ENCODE results near the gene CDCA5.

Gene CDCA5

GRCh38 chr11:65060913-65061408 lies 22.9 kb downstream of the CDCA5 start:
- no peak for TF ChIP-seq POLR2A (IDR thresholded peaks at IDR 0.05; ENCODE audit: low read depth, low read length)
- no peak for FAIRE-seq
- no peak for DNase-seq (ENCODE audit: insufficient read length, low spot score)

DNA sequence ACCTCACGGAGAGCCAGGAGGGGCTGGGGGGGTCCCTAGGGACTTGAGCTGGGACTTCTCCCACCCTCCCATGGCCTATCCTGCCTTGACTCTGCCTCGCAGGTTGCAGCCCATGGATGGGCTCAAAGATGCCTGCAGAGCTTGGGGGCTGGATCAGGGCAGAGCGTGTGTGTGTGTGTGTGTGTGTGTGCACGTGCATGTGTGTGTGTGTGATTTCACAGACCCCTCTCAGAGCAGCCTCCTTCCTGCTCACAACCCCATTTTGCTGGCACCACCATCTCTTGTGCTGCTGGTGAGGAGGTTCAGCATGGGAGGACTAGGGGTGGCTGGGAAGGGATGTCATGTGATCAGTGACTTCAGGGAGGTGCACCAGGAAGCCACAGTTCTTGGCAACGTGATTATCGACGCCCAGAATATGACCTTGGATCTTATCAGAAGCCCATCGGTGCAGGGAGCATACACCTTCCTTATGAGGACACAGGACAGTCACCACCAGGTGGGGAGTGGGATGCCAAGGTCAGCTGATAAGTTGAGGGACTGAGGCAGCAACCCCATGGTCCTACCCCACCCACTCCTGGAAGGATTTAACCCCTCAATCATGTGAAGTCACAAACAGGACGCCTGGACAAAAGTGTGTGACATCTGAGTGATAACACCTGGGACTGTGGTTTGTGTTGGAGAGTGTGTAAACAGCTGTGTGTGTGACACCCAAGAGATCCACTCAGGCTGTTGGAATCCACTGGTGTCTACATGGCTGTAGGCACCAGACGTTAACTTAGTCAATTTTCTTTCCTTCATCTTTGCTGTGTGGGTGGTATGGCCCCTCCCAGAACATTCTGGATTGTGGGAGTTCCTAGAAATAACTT lies 23.6 kb downstream of the CDCA5 start:
- TF ChIP-seq POLR2A (IDR thresholded peaks at IDR 0.05; ENCODE audit: low read depth, low read length) = no peak
- DNase-seq (ENCODE audit: insufficient read length, low spot score) = no peak
- FAIRE-seq = no peak

- FAIRE-seq (no peak), DNase-seq (ENCODE audit: insufficient read length, low spot score) (no peak)
- no peak for TF ChIP-seq POLR2A (IDR thresholded peaks at IDR 0.05; ENCODE audit: low read depth, low read length)
Measured at GRCh38 chr11:65059523-65059922, 24.3 kb downstream of the CDCA5 start.

DNA sequence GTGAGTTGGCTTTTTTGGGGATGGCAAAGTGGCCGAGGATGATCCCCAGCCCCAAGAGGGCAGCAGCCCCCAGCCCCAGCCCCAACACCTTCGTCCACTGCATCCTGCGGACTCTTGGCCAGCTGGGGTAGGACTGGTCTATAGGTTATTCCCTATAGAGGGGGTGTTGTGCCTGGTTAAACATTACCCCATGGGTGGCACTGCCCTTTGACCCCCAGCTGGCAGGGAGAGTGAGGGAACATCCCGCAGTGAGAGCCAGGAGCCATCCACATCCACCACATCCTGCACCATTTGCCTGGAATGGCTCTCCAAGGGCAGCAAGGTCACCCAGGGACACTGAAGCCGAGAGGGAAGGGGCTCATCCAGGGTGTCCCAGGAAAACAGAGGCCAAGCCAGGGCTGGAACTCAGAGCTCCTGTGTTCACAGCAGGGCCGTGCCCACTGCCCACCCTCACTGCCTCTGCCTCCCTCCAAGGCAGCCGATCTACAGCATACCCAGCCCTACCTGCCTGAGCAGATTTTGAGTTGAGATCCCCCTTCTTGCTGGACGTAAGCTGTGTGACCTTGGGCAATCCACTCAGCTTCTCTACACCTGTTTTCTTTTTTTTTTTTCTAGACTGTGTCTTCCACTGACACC lies 25.3 kb downstream of the CDCA5 start, which contains the start of gene NAALADL1:
Gene NAALADL1, minus strand, starts transcription at position 135 of the 636 bp plus-strand sequence. Its CDS starts 32 bp downstream, at position 103.
- no peak for DNase-seq (ENCODE audit: insufficient read length, low spot score)
- TF ChIP-seq POLR2A (IDR thresholded peaks at IDR 0.05; ENCODE audit: low read depth, low read length) = no peak
- FAIRE-seq = no peak

GRCh38 chr11:65058012-65058411 lies 25.8 kb downstream of the CDCA5 start:
- DNase-seq (ENCODE audit: insufficient read length, low spot score) (no peak), FAIRE-seq (no peak)
- TF ChIP-seq POLR2A (IDR thresholded peaks at IDR 0.05; ENCODE audit: low read depth, low read length) = no peak

DNA sequence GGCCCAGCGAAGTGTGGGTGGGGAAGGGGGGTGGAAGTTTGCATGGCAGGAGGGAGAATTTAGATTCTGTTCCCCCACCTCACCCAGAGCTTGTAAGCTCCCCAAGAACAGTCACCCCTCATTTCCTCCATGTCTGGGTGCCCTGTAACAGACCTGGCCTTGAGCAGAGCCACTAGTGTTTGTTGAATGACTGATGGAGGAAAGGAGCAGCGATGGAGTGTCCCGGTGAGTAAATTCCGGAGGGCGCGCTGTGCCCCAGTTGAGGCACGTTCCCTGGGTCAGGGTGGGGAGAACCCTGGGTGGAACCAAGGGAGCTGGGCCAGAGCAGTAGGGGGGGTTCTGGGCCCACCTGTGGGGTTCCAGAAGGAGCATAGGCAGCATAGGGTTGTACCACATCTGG lies 26.3 kb downstream of the CDCA5 start:
- no peak for TF ChIP-seq POLR2A (IDR thresholded peaks at IDR 0.05; ENCODE audit: low read depth, low read length)
- DNase-seq (ENCODE audit: insufficient read length, low spot score) (no peak), FAIRE-seq (no peak)

DNA sequence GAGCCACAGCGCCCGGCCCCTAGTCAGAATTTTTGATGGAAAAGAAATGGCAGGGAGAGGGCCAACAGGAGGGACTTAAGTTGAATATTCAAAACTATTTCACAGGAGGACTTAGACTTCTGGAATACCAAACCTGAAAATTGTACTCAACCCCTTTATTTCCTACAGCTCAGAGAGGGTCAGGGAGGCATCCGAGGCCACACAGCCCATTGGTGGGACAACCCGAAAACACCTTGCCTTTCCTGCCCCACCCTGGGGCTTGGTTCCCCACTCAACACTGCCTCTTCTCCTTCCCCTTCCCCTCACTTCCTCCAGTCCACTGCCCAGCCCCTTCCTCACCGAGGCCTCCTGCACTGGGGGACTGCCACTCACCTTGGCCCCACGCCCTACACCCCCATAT lies 26.8 kb downstream of the CDCA5 start:
- no peak for DNase-seq (ENCODE audit: insufficient read length, low spot score)
- no peak for FAIRE-seq
- no peak for TF ChIP-seq POLR2A (IDR thresholded peaks at IDR 0.05; ENCODE audit: low read depth, low read length)

GRCh38 chr11:65055538-65055937 lies 28.3 kb downstream of the CDCA5 start:
- FAIRE-seq (no peak), DNase-seq (ENCODE audit: insufficient read length, low spot score) (no peak)
- TF ChIP-seq POLR2A (IDR thresholded peaks at IDR 0.05; ENCODE audit: low read depth, low read length) = no peak

DNA sequence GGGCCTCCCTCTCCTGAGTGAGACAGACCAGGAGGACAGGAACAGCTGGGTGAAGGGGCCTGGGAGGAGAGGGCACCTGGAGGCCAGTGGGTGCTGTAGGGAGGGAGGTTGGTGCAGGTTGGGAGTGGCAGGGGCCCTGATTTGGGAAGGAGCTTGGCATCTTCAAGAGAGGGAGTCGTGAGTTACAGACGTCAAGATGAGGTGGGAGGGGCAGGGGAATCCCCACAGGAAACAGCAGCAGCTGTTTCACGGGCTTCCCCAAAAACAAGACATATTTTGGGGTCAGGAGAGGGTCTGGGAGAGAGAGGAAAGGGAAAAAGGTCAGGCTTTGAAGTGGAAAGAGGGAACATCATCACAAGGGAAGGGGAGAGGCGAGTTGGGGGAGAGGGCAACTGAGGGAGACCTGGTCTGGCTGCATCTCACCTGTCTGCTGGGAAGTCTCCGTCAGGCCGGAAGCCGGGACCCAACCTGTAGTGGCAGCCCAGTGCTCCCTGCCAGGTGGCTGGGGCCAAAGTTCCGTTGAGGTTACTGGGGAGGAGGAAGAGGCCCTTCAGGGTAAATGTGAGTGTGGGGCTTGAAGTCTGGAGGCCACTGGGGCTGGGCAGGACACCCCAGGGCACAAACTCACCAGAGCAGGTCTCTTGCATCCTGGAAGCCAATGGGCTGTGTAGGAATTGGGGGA lies 29.9 kb downstream of the CDCA5 start:
- no peak for TF ChIP-seq POLR2A (IDR thresholded peaks at IDR 0.05; ENCODE audit: low read depth, low read length)
- no peak for FAIRE-seq
- DNase-seq (ENCODE audit: insufficient read length, low spot score) = no peak

GRCh38 chr11:65051398-65051858 lies 32.4 kb downstream of the CDCA5 start:
- no peak for TF ChIP-seq POLR2A (IDR thresholded peaks at IDR 0.05; ENCODE audit: low read depth, low read length)
- DNase-seq (ENCODE audit: insufficient read length, low spot score) (no peak), FAIRE-seq (no peak)

GRCh38 chr11:65047581-65048422 lies 36.0 kb downstream of the CDCA5 start:
- no peak for DNase-seq (ENCODE audit: insufficient read length, low spot score)
- FAIRE-seq = no peak
- no peak for TF ChIP-seq POLR2A (IDR thresholded peaks at IDR 0.05; ENCODE audit: low read depth, low read length)

DNA sequence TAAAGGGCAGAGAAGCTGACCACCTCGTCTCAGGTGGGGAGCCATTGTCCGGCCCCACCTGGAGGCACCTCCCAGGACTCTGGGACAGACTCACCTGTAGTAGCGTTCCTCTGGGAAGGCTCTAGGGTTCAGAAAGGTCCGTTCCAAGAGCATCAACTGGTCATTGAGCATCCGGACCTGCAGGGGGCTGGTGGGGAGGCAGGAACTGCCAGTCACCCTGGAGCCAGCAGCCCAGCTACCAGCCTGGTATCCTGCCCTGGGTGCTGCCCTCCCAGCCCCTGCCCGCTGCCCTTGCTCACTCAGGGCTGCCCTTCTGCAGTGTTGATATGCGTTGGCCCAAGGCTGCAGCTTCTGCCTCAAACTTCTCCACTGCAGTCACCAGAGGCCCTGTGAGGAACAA lies 38.1 kb downstream of the CDCA5 start:
- no peak for TF ChIP-seq POLR2A (IDR thresholded peaks at IDR 0.05; ENCODE audit: low read depth, low read length)
- FAIRE-seq (no peak), DNase-seq (ENCODE audit: insufficient read length, low spot score) (no peak)

DNA sequence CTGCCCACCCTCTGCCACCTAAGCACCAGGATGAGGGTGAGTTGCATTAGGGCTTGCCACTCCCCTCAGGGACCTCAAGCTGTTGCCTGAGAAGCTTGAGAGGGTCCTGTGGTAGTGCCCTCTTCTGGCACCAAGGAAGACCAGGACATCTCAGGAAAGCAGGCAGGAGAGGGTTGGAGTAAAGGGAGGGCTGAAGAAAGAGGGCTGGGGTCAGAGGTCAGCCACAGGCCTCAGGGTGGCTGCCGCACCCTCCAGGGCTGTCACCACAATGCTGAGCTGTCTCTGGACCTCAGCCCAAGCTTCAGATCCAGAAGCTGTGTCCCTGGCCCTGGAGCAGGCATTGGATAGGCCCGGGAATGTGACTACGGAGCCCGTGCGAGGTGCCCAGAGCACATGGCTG lies 38.8 kb downstream of the CDCA5 start:
- TF ChIP-seq POLR2A (IDR thresholded peaks at IDR 0.05; ENCODE audit: low read depth, low read length) = no peak
- DNase-seq (ENCODE audit: insufficient read length, low spot score) (no peak), FAIRE-seq (no peak)
